A204.1 (cell line): ENCODE data around the gene GATAD2B.

ENCODE experiments used
- FAIRE-seq: peaks from 2 replicates; lab custom pipeline; 2012; peaks lifted over from hg19 to GRCh38; lab: Jason Lieb, UNC

GATAD2B gene

GRCh38 chr1:153951183-153951582, 28.4 kb upstream of the GATAD2B start:
- no peak for FAIRE-seq

- no peak for FAIRE-seq
These were observed 24.0 kb upstream of the GATAD2B start, which contains the start of gene DENND4B for GRCh38 chr1:153946622-153947241. Gene DENND4B (minus strand): TSS chr1:153946718. CDS start chr1:153944374, 2,344 bp downstream.

GRCh38 chr1:153945795-153946621, 23.2 kb upstream of the GATAD2B start:
- FAIRE-seq = no peak

- FAIRE-seq = no peak
These were observed 22.5 kb upstream of the GATAD2B start for GRCh38 chr1:153945131-153945794.

- FAIRE-seq = no peak
These were observed 22.0 kb upstream of the GATAD2B start for GRCh38 chr1:153944827-153945117.

GRCh38 chr1:153944005-153944826, 21.4 kb upstream of the GATAD2B start:
- FAIRE-seq = no peak

- FAIRE-seq = no peak
These were observed 20.2 kb upstream of the GATAD2B start for GRCh38 chr1:153942766-153943549.

GRCh38 chr1:153941826-153942725, 19.3 kb upstream of the GATAD2B start:
- FAIRE-seq = no peak

GRCh38 chr1:153940756-153941155, 18.0 kb upstream of the GATAD2B start:
- FAIRE-seq = no peak

- no peak for FAIRE-seq
These were observed 16.7 kb upstream of the GATAD2B start for GRCh38 chr1:153939476-153939875.

- FAIRE-seq = no peak
These were observed 16.2 kb upstream of the GATAD2B start for GRCh38 chr1:153938996-153939395.

GRCh38 chr1:153937331-153937730, 14.6 kb upstream of the GATAD2B start:
- FAIRE-seq = no peak

- FAIRE-seq = no peak
These were observed 13.4 kb upstream of the GATAD2B start for GRCh38 chr1:153936011-153936802.

- FAIRE-seq = no peak
These were observed 12.0 kb upstream of the GATAD2B start for GRCh38 chr1:153934746-153935145.

GRCh38 chr1:153933955-153934354, 11.2 kb upstream of the GATAD2B start:
- FAIRE-seq = no peak

- no peak for FAIRE-seq
These were observed 10.7 kb upstream of the GATAD2B start for GRCh38 chr1:153933430-153933829.

- no peak for FAIRE-seq
These were observed 9.7 kb upstream of the GATAD2B start for GRCh38 chr1:153932156-153933131.
